ENCODE measurements around the gene NCOR1.

NCOR1 gene

GRCh38 chr17:16072031-16072430 lies 143.3 kb downstream of the NCOR1 start:
- H2AK5ac ChIP-seq (ENCODE audit: low read length, severe bottlenecking) = no peak overlapping the region
- no peaks in the 10 kb centered on the region for H3K4me1 ChIP-seq (ENCODE audit: control insufficient read depth, insufficient read depth, low read depth, low read length)
- no peak overlapping the region for H4K8ac ChIP-seq (ENCODE audit: low read length)
- H3K27me3 ChIP-seq (ENCODE audit: control insufficient read depth in 1 of 2, insufficient read depth in 1 of 2, low read length in 2 of 2) = no peaks in the 10 kb centered on the region
- H3K9me3 ChIP-seq (ENCODE audit: control insufficient read depth, low read length) = no peaks in the 10 kb centered on the region
- WGBS = no CpG with 5 or more reads among the region's 1 CpG
- H4K91ac ChIP-seq (ENCODE audit: low read length) = no peak overlapping the region
- no peak overlapping the region for H3K4ac ChIP-seq (ENCODE audit: low read depth in 1 of 2, low read length in 2 of 2)
- H3K9ac ChIP-seq (ENCODE audit: low read length) = no peak overlapping the region
- DNase-seq = no peak
- H3K23ac ChIP-seq (ENCODE audit: low read length in 2 of 2) = no peak overlapping the region
- peaks cover 27% of the 10 kb centered on the region for H3K79me1 ChIP-seq (replicated peaks; ENCODE audit: low read length, poor library complexity, severe bottlenecking)
- no peak overlapping the region for H3K18ac ChIP-seq (ENCODE audit: low read depth in 1 of 2, low read length in 2 of 2)
- no peak overlapping the region for H2BK5ac ChIP-seq (ENCODE audit: low read depth, low read length, poor library complexity, severe bottlenecking)
- no peak overlapping the region for H3K27ac ChIP-seq (ENCODE audit: low read length, poor library complexity, severe bottlenecking)
- H3K4me2 ChIP-seq (ENCODE audit: low read length, poor library complexity, severe bottlenecking) = no peak overlapping the region
- no peak overlapping the region for H2BK15ac ChIP-seq (ENCODE audit: low read depth, poor library complexity, severe bottlenecking)
- H3K4me3 ChIP-seq (ENCODE audit: insufficient read depth in 1 of 2, low read depth in 1 of 2, low read length in 2 of 2) = no peak overlapping the region
- peaks cover 24 to 92% of the 10 kb centered on the region in 2 experiments for H3K36me3 ChIP-seq (ENCODE audit: control insufficient read depth in 1 of 2, insufficient read depth in 2 of 2, low read depth in 1 of 2, low read length in 2 of 2)
- no peak overlapping the region for H2BK12ac ChIP-seq (ENCODE audit: low read length in 2 of 2)
- H2BK120ac ChIP-seq (ENCODE audit: low read depth, low read length) = no peak overlapping the region
- H2AFZ ChIP-seq (ENCODE audit: low read depth, low read length) = no peak overlapping the region
- no peak overlapping the region for H3K14ac ChIP-seq (ENCODE audit: low read length in 2 of 2)

- Histone ChIP-seq H3K4me3 (ENCODE audit: insufficient read depth in 1 of 2, low read depth in 1 of 2, low read length in 2 of 2) (no peak overlapping the region), H3K4me1 (ENCODE audit: control insufficient read depth, insufficient read depth, low read depth, low read length) (no peaks in the 10 kb centered on the region), H2BK15ac (ENCODE audit: low read depth, poor library complexity, severe bottlenecking) (no peak overlapping the region), H2AK5ac (ENCODE audit: low read length, severe bottlenecking) (no peak overlapping the region), H3K27me3 (ENCODE audit: control insufficient read depth in 1 of 2, insufficient read depth in 1 of 2, low read length in 2 of 2) (no peaks in the 10 kb centered on the region), H3K4me2 (ENCODE audit: low read length, poor library complexity, severe bottlenecking) (no peak overlapping the region), H4K91ac (ENCODE audit: low read length) (no peak overlapping the region), H4K8ac (ENCODE audit: low read length) (no peak overlapping the region), H3K36me3 (ENCODE audit: control insufficient read depth in 1 of 2, insufficient read depth in 2 of 2, low read depth in 1 of 2, low read length in 2 of 2) (peaks cover 31 to 93% of the 10 kb centered on the region in 2 experiments), H3K9ac (ENCODE audit: low read length) (no peak overlapping the region), H3K27ac (ENCODE audit: low read length, poor library complexity, severe bottlenecking) (no peak overlapping the region), H3K14ac (ENCODE audit: low read length in 2 of 2) (no peak overlapping the region), H2AFZ (ENCODE audit: low read depth, low read length) (no peak overlapping the region), H3K79me1 (replicated peaks; ENCODE audit: low read length, poor library complexity, severe bottlenecking) (peaks cover 23% of the 10 kb centered on the region), H3K9me3 (ENCODE audit: control insufficient read depth, low read length) (no peaks in the 10 kb centered on the region), H2BK5ac (ENCODE audit: low read depth, low read length, poor library complexity, severe bottlenecking) (no peak overlapping the region), H3K23ac (ENCODE audit: low read length in 2 of 2) (no peak overlapping the region), H2BK120ac (ENCODE audit: low read depth, low read length) (no peak overlapping the region), H3K4ac (ENCODE audit: low read depth in 1 of 2, low read length in 2 of 2) (no peak overlapping the region), H3K18ac (ENCODE audit: low read depth in 1 of 2, low read length in 2 of 2) (no peak overlapping the region), H2BK12ac (ENCODE audit: low read length in 2 of 2) (no peak overlapping the region)
- no peak for DNase-seq
These were observed 147.0 kb downstream of the NCOR1 start for GRCh38 chr17:16068323-16068722.

- no peak overlapping the region for H3K23ac ChIP-seq (ENCODE audit: low read length in 2 of 2)
- no peak for DNase-seq
- no peak overlapping the region for H2BK15ac ChIP-seq (ENCODE audit: low read depth, poor library complexity, severe bottlenecking)
- no peak overlapping the region for H3K14ac ChIP-seq (ENCODE audit: low read length in 2 of 2)
- 100% methylated on average over 3 of the region's 4 CpGs for WGBS
- H3K9me3 ChIP-seq (ENCODE audit: control insufficient read depth, low read length) = no peaks in the 10 kb centered on the region
- H4K8ac ChIP-seq (ENCODE audit: low read length) = no peak overlapping the region
- no peak overlapping the region for H3K18ac ChIP-seq (ENCODE audit: low read depth in 1 of 2, low read length in 2 of 2)
- no peaks in the 10 kb centered on the region for H3K27me3 ChIP-seq (ENCODE audit: control insufficient read depth in 1 of 2, insufficient read depth in 1 of 2, low read length in 2 of 2)
- H3K4me2 ChIP-seq (ENCODE audit: low read length, poor library complexity, severe bottlenecking) = no peak overlapping the region
- H3K36me3 ChIP-seq (ENCODE audit: control insufficient read depth in 1 of 2, insufficient read depth in 2 of 2, low read depth in 1 of 2, low read length in 2 of 2) = peaks cover 41 to 93% of the 10 kb centered on the region in 2 experiments
- H3K79me1 ChIP-seq (replicated peaks; ENCODE audit: low read length, poor library complexity, severe bottlenecking) = peaks cover 27% of the 10 kb centered on the region
- no peak overlapping the region for H2BK12ac ChIP-seq (ENCODE audit: low read length in 2 of 2)
- H3K4me3 ChIP-seq (ENCODE audit: insufficient read depth in 1 of 2, low read depth in 1 of 2, low read length in 2 of 2) = no peak overlapping the region
- no peak overlapping the region for H3K9ac ChIP-seq (ENCODE audit: low read length)
- H4K91ac ChIP-seq (ENCODE audit: low read length) = no peak overlapping the region
- no peak overlapping the region for H2BK5ac ChIP-seq (ENCODE audit: low read depth, low read length, poor library complexity, severe bottlenecking)
- no peak overlapping the region for H2AFZ ChIP-seq (ENCODE audit: low read depth, low read length)
- H3K4ac ChIP-seq (ENCODE audit: low read depth in 1 of 2, low read length in 2 of 2) = no peak overlapping the region
- no peak overlapping the region for H3K27ac ChIP-seq (ENCODE audit: low read length, poor library complexity, severe bottlenecking)
- H2AK5ac ChIP-seq (ENCODE audit: low read length, severe bottlenecking) = no peak overlapping the region
- H3K4me1 ChIP-seq (ENCODE audit: control insufficient read depth, insufficient read depth, low read depth, low read length) = peaks cover 1% of the 10 kb centered on the region
- H2BK120ac ChIP-seq (ENCODE audit: low read depth, low read length) = no peak overlapping the region
These were observed 149.2 kb downstream of the NCOR1 start for GRCh38 chr17:16066125-16066524.

GRCh38 chr17:16061631-16062030 lies 153.7 kb downstream of the NCOR1 start:
- Histone ChIP-seq H2BK120ac (ENCODE audit: low read depth, low read length) (no peak overlapping the region), H3K9me3 (ENCODE audit: control insufficient read depth, low read length) (no peaks in the 10 kb centered on the region), H3K4ac (ENCODE audit: low read depth in 1 of 2, low read length in 2 of 2) (no peak overlapping the region), H3K4me2 (ENCODE audit: low read length, poor library complexity, severe bottlenecking) (no peak overlapping the region), H3K79me1 (replicated peaks; ENCODE audit: low read length, poor library complexity, severe bottlenecking) (peaks cover 19% of the 10 kb centered on the region), H2BK15ac (ENCODE audit: low read depth, poor library complexity, severe bottlenecking) (no peak overlapping the region), H2AFZ (ENCODE audit: low read depth, low read length) (no peak overlapping the region), H4K8ac (ENCODE audit: low read length) (no peak overlapping the region), H3K18ac (ENCODE audit: low read depth in 1 of 2, low read length in 2 of 2) (no peak overlapping the region), H3K23ac (ENCODE audit: low read length in 2 of 2) (no peak overlapping the region), H3K27ac (ENCODE audit: low read length, poor library complexity, severe bottlenecking) (no peak overlapping the region), H3K4me1 (ENCODE audit: control insufficient read depth, insufficient read depth, low read depth, low read length) (peaks cover 1% of the 10 kb centered on the region), H2AK5ac (ENCODE audit: low read length, severe bottlenecking) (no peak overlapping the region), H2BK12ac (ENCODE audit: low read length in 2 of 2) (no peak overlapping the region), H3K36me3 (ENCODE audit: control insufficient read depth in 1 of 2, insufficient read depth in 2 of 2, low read depth in 1 of 2, low read length in 2 of 2) (peaks cover 28 to 93% of the 10 kb centered on the region in 2 experiments), H3K27me3 (ENCODE audit: control insufficient read depth in 1 of 2, insufficient read depth in 1 of 2, low read length in 2 of 2) (no peaks in the 10 kb centered on the region), H3K14ac (ENCODE audit: low read length in 2 of 2) (no peak overlapping the region), H3K4me3 (ENCODE audit: insufficient read depth in 1 of 2, low read depth in 1 of 2, low read length in 2 of 2) (no peak overlapping the region), H3K9ac (ENCODE audit: low read length) (no peak overlapping the region), H4K91ac (ENCODE audit: low read length) (no peak overlapping the region), H2BK5ac (ENCODE audit: low read depth, low read length, poor library complexity, severe bottlenecking) (no peak overlapping the region)
- DNase-seq = no peak
- WGBS = 97% methylated on average over 2 of the region's 2 CpGs

Measured in mesenchymal stem cell (in vitro differentiated cells and primary cell).